ENCODE results near the gene BDNF.
"Not testable (repeated sequence)": the region's sequence is repeated elsewhere in the genome, so short reads cannot be mapped to it uniquely, and the experiment has no call there.

Gene BDNF

GRCh38 chr11:27700351-27701301 is at the start of gene BDNF:
TSS of gene BDNF (minus strand) at chr11:27700455. CDS start at chr11:27658564, 41,891 bp downstream.
- no peak for DNase-seq (ENCODE audit: low read depth in 2 of 3, low spot score in 1 of 3)

- DNase-seq (ENCODE audit: low read depth in 2 of 3, low spot score in 1 of 3) = no peak
These were observed 40.2 kb upstream of the BDNF start for GRCh38 chr11:27740362-27741013.

- DNase-seq (ENCODE audit: low read depth in 2 of 3, low spot score in 1 of 3) = no peak
These were observed 35.0 kb upstream of the BDNF start for GRCh38 chr11:27735281-27735680.

GRCh38 chr11:27731803-27732202 is 31.5 kb upstream of the BDNF start:
- not testable (repeated sequence) for DNase-seq (ENCODE audit: low read depth in 2 of 3, low spot score in 1 of 3)

- no peak for DNase-seq (ENCODE audit: low read depth in 2 of 3, low spot score in 1 of 3)
These were observed 26.7 kb upstream of the BDNF start for GRCh38 chr11:27726981-27727380.

GRCh38 chr11:27723687-27724086 is 23.4 kb upstream of the BDNF start:
- no peak for DNase-seq (ENCODE audit: low read depth in 2 of 3, low spot score in 1 of 3)

GRCh38 chr11:27722953-27723344 is 22.7 kb upstream of the BDNF start:
- DNase-seq (ENCODE audit: low read depth in 2 of 3, low spot score in 1 of 3) = no peak

GRCh38 chr11:27722117-27722952 is 22.1 kb upstream of the BDNF start:
- no peak for DNase-seq (ENCODE audit: low read depth in 2 of 3, low spot score in 1 of 3)

GRCh38 chr11:27721264-27722116 is 21.2 kb upstream of the BDNF start:
- no peak for DNase-seq (ENCODE audit: low read depth in 2 of 3, low spot score in 1 of 3)

- peak in 1 of 3 donors; percentile 15 for DNase-seq (ENCODE audit: low read depth in 2 of 3, low spot score in 1 of 3)
These were observed 20.1 kb upstream of the BDNF start for GRCh38 chr11:27720277-27720830.

- DNase-seq (ENCODE audit: low read depth in 2 of 3, low spot score in 1 of 3) = no peak
These were observed 19.3 kb upstream of the BDNF start for GRCh38 chr11:27719546-27719925.

GRCh38 chr11:27718863-27719545 is 18.7 kb upstream of the BDNF start:
- no peak for DNase-seq (ENCODE audit: low read depth in 2 of 3, low spot score in 1 of 3)

GRCh38 chr11:27718346-27718862 is 18.1 kb upstream of the BDNF start:
- no peak for DNase-seq (ENCODE audit: low read depth in 2 of 3, low spot score in 1 of 3)

GRCh38 chr11:27717801-27718229 is 17.6 kb upstream of the BDNF start:
- no peak for DNase-seq (ENCODE audit: low read depth in 2 of 3, low spot score in 1 of 3)

GRCh38 chr11:27717377-27717776 is 17.1 kb upstream of the BDNF start:
- DNase-seq (ENCODE audit: low read depth in 2 of 3, low spot score in 1 of 3) = no peak

GRCh38 chr11:27716835-27717234 is 16.6 kb upstream of the BDNF start:
- no peak for DNase-seq (ENCODE audit: low read depth in 2 of 3, low spot score in 1 of 3)

GRCh38 chr11:27716216-27716615 is 16.0 kb upstream of the BDNF start:
- no peak for DNase-seq (ENCODE audit: low read depth in 2 of 3, low spot score in 1 of 3)

GRCh38 chr11:27711725-27712124 is 11.5 kb upstream of the BDNF start:
- DNase-seq (ENCODE audit: low read depth in 2 of 3, low spot score in 1 of 3) = no peak

- no peak for DNase-seq (ENCODE audit: low read depth in 2 of 3, low spot score in 1 of 3)
These were observed 10.3 kb upstream of the BDNF start for GRCh38 chr11:27710536-27710935.
